PFSK-1 (cell line): ENCODE measurements around the gene IL6ST.

Experiments used
- POLR2AphosphoS5 ChIP-seq: IDR thresholded peaks from 2 replicates; pipeline ENCODE4 v1.6.1; 2012; ENCODE audit warnings: low read depth, mild to moderate bottlenecking, control low read depth, low read length, moderate library complexity
- SIN3A ChIP-seq: IDR thresholded peaks from 2 replicates; pipeline ENCODE4 v1.6.1; 2012; ENCODE audit warnings: mild to moderate bottlenecking, low read length, moderate library complexity, borderline replicate concordance; ENCODE audit not compliant: insufficient read depth
- TAF1 ChIP-seq: IDR thresholded peaks from 2 replicates; pipeline ENCODE4 v1.6.1; 2012; ENCODE audit warnings: low read length, control low read depth, borderline replicate concordance; ENCODE audit not compliant: insufficient read depth
- TF ChIP-seq, protein P1 (sequence below), 2 experiments: IDR thresholded peaks; 2 replicates each; pipeline versions ENCODE4 v1.6.1 to v1.8.0; 2011 to 2012; ENCODE audit warnings: low read depth in 2 of 2, low read length in 2 of 2, control low read depth in 1 of 2, inconsistent platforms in 1 of 2, mild to moderate bottlenecking in 1 of 2, moderate library complexity in 1 of 2; ENCODE audit not compliant: insufficient read depth in 1 of 2

GRCh38 chr5:56029457-56029856 is 34.7 kb upstream of the IL6ST start:
- no peak for TF ChIP-seq POLR2AphosphoS5
- TF ChIP-seq TAF1, result no peak
- TF ChIP-seq, protein P1, sequence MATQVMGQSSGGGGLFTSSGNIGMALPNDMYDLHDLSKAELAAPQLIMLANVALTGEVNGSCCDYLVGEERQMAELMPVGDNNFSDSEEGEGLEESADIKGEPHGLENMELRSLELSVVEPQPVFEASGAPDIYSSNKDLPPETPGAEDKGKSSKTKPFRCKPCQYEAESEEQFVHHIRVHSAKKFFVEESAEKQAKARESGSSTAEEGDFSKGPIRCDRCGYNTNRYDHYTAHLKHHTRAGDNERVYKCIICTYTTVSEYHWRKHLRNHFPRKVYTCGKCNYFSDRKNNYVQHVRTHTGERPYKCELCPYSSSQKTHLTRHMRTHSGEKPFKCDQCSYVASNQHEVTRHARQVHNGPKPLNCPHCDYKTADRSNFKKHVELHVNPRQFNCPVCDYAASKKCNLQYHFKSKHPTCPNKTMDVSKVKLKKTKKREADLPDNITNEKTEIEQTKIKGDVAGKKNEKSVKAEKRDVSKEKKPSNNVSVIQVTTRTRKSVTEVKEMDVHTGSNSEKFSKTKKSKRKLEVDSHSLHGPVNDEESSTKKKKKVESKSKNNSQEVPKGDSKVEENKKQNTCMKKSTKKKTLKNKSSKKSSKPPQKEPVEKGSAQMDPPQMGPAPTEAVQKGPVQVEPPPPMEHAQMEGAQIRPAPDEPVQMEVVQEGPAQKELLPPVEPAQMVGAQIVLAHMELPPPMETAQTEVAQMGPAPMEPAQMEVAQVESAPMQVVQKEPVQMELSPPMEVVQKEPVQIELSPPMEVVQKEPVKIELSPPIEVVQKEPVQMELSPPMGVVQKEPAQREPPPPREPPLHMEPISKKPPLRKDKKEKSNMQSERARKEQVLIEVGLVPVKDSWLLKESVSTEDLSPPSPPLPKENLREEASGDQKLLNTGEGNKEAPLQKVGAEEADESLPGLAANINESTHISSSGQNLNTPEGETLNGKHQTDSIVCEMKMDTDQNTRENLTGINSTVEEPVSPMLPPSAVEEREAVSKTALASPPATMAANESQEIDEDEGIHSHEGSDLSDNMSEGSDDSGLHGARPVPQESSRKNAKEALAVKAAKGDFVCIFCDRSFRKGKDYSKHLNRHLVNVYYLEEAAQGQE (IDR thresholded peaks at IDR 0.05; ENCODE audit: insufficient read depth in 1 of 2, low read depth in 2 of 2, low read length in 2 of 2), result no peak
- TF ChIP-seq SIN3A, result no peak
